ENCODE results near the gene CTNNA2. TPM values are rescaled to one million over a fixed set of nuclear protein-coding genes. Genes with fewer than 3 reads are reported as not detected.

CTNNA2 gene
- total RNA-seq, 1 donor from 2014 or later = 0.13 TPM

DNA sequence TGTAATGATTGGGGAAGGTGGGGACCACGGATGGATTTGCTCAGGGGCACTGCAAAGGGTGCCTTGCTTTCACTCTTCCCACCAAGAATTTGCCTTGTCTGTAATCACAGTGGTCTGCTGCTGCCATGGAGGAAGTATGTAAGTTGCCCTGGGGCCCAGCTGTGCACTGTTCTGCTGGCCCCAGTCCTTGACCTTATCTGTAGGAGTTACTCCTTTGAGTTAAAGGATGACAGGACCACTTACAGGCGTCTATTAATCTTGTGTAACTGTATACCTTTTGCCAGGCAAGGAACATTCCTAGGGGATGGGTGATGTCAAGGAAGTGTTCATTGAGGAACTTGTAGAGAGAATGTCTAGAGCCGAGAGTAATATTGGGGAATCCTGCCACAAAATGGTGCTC, 1004.5 kb downstream of the CTNNA2 start:
- DNase-seq (ENCODE audit: low spot score) = no peak
- intact Hi-C loops (cut with DNase I) = no loop called here

GRCh38 chr2:80519121-80519643, 1006.3 kb downstream of the CTNNA2 start:
- no peak for DNase-seq (ENCODE audit: low spot score)
- intact Hi-C loops (cut with DNase I) = no loop called here

- no peak for DNase-seq (ENCODE audit: low spot score)
- intact Hi-C loops (cut with DNase I) = no loop called here
These were observed 1006.9 kb downstream of the CTNNA2 start for GRCh38 chr2:80519699-80520291.

DNA sequence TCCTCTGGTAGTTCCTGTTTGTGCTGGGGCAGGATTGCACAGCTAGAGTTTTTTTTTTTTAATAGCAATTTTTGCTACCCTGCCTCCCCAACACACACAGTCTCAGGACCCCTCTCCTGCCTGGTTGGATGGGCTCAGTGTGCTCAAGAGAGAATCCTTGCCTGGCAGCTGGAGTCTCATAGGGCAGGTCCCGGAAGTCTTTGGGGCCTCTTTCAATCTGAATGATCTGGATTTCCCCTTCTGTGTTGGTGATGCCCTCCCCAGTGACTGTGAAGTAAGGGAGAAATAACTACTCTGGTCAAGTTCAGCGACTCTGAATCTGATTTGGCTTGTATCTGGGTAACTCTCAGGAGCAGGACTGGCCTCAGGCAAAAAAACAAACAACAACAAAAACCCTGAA, 1012.3 kb downstream of the CTNNA2 start:
- intact Hi-C loops (cut with DNase I) = no loop called here
- DNase-seq (ENCODE audit: low spot score) = no peak

- intact Hi-C loops (cut with DNase I) = no loop called here
These were observed 1014.3 kb downstream of the CTNNA2 start for GRCh38 chr2:80527119-80527518.

DNA sequence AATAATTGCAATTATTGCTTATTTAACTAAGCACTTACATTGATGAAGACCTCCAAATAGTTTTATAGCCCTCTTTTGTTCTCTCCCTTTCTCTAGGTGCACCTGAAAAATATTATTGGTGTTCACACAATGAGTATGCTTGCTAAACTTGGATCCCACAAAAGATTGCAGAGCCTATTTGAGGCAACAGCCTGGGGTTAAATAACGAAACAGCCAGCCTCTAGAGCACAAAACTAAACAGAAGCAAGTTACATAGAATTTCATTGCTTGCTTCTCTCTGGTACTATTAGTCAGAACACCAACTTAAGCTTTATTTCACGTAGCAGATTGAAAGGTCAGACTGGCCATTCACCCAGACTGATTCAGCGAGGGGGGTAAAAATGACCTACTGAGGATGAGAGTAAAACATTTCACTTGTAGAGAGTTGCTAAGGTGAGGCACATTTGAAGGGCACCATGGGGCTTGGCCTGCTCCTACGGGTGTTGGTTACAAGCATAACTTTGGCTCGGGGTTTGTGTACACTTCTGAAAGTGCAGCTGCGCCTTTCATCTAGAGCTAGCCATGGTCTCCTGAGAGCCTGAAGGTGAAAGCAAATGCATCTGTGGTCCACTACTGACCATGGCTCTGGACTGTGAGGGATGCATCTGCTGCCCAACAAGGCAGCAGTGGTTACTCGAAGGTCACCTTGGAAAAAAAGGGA, 1016.8 kb downstream of the CTNNA2 start:
- intact Hi-C loops (cut with DNase I) = no loop called here
- DNase-seq (ENCODE audit: low spot score) = no peak

More at GRCh38 chr2:80527119-80527518, 1014.3 kb downstream of the CTNNA2 start:
- DNase-seq (ENCODE audit: low spot score) = no peak

DNA sequence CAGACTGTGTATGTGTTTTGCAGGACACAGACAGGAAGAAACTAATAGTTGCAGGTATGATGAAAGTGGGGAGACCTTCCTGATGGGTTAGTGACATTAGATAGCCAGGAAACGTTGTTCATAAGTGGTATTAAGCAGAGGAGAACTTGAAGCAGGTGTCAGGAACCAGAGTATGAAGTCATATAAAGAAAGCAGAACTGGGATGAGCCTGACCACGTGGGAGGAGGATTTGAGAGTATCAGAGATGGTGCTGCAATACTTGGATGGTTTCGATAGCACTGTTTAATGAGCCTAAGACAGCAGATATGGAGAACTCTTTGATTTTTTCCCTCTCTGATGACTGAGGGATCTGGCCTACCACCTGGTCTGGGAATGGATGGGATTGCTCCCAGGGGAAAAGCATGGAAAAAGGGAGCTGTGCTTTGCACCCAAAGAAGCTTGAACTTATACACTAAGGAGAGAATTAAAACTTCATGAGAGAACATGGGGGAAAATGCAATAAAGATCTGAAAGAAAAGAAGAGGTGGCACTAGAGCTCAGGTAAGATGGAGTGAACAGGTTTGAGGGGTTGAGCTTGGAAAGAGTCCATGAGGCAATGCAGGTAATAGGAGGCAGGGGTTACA, 1017.7 kb downstream of the CTNNA2 start:
- DNase-seq (ENCODE audit: low spot score) = no peak
- intact Hi-C loops (cut with DNase I) = no loop called here

- DNase-seq (ENCODE audit: low spot score) = no peak
- intact Hi-C loops (cut with DNase I) = no loop called here
These were observed 1018.5 kb downstream of the CTNNA2 start for GRCh38 chr2:80531319-80531718.

GRCh38 chr2:80545420-80546210, 1032.8 kb downstream of the CTNNA2 start:
- DNase-seq (ENCODE audit: low spot score) = no peak
- intact Hi-C loops (cut with DNase I) = no loop called here

DNA sequence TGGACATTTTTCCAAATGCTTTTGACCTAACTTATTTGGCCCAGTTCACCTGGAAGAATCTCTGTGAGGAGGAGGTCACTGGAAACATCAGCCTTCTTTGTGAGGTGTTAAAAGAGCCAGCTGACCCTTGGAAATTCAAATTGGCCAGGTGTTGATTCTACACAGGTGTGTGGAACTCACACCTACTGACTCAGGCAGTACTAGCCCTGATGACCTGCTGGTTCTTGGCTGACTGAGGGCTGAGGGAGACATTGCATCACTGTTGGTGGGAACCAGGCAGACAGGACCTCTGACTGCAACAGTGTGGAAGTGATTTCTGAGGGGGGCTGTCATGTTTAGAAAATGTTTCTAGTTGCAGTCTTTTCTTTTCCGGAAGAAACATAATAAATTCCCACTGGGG, 1033.9 kb downstream of the CTNNA2 start:
- DNase-seq (ENCODE audit: low spot score) = no peak
- intact Hi-C loops (cut with DNase I) = no loop called here

DNA sequence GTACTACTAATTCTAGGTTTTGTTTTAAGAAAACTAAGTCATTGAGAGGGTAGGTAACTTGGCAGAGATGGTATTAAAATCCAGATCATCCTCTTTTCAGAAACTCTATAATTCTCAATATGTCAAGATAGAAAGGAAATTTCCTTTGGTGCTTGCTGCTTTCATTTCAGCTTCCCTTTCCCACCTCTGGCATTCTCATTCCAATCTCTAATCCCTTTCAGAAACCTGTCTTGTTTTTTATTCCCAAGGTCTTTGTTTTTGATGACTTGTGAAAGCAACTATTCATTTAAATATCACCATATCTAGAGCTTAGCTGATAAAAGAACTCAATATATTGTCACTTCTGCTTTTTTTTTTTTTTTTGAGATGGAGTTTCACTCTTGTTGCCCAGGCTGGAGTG, 1034.5 kb downstream of the CTNNA2 start:
- intact Hi-C loops (cut with DNase I) = no loop called here
- DNase-seq (ENCODE audit: low spot score) = no peak

- DNase-seq (ENCODE audit: low spot score) = peak; percentile 82
- intact Hi-C loops (cut with DNase I) = no loop called here
These were observed 1035.6 kb downstream of the CTNNA2 start for GRCh38 chr2:80548469-80548868.

DNA sequence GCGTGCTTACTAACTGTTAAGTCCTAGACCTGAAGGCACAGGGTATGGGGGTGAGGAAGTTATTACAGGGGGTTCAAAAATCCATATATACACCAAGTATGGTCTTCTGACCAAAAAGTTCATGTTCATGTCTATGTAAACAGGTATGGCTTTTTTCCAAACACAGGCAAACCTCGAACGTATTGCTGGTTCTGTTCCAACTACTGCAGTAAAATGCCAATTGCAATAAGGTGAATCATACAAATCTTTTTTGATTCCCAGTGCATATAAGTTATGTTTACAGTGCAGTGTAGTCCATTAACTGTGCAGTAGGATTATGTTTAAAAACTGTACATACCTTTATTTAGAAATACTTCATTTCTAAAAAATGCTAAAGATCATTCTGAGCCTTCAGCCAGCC, 1037.0 kb downstream of the CTNNA2 start:
- no peak for DNase-seq (ENCODE audit: low spot score)
- intact Hi-C loops (cut with DNase I) = no loop called here

- intact Hi-C loops (cut with DNase I) = no loop called here
- DNase-seq (ENCODE audit: low spot score) = no peak
These were observed 1047.5 kb downstream of the CTNNA2 start for GRCh38 chr2:80560326-80560725.

GRCh38 chr2:80568011-80568410, 1055.2 kb downstream of the CTNNA2 start:
- intact Hi-C loops (cut with DNase I) = no loop called here
- no peak for DNase-seq (ENCODE audit: low spot score)

DNA sequence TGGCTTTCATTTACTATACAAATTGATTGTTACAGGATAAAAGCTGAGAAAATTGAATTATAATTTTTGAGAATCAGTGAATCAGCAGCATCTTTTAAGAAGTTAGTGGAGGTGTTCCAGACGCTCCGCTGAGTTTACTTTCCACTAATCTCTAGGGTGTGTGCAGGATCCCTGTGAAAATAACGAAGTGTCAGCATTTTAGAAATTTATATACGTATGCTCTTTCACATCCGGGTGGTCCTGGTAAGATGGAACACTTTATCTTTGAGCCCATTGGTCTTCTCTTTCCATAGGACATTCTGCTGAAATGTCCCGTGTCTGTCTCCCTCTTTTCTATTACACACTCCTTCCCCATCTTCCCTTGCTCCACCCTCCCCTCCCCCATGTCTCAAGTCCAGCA, 1060.3 kb downstream of the CTNNA2 start:
- DNase-seq (ENCODE audit: low spot score) = no peak
- intact Hi-C loops (cut with DNase I) = no loop called here

- DNase-seq (ENCODE audit: low spot score) = no peak
- intact Hi-C loops (cut with DNase I) = no loop called here
These were observed 1061.1 kb downstream of the CTNNA2 start for GRCh38 chr2:80573950-80574349.

DNA sequence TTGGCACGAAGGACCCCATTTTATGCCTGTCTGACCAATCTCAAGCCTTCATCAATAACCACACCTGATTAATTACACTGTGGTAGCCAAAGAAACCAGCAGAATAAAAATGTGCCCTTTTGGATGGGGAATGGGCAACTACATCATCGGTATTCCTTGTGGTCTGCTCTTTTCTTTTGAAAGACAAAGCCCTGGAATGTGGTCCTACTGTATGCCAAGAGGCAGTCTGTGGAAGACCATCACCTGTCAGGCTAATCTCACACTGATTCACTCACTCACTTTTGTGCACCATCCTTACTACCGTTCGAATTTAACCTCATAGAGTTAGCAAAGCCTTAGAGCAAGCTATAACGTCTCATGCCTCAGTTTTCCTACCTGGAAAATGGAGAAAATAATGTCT, 1066.9 kb downstream of the CTNNA2 start:
- intact Hi-C loops (cut with DNase I) = no loop called here
- DNase-seq (ENCODE audit: low spot score) = no peak

DNA sequence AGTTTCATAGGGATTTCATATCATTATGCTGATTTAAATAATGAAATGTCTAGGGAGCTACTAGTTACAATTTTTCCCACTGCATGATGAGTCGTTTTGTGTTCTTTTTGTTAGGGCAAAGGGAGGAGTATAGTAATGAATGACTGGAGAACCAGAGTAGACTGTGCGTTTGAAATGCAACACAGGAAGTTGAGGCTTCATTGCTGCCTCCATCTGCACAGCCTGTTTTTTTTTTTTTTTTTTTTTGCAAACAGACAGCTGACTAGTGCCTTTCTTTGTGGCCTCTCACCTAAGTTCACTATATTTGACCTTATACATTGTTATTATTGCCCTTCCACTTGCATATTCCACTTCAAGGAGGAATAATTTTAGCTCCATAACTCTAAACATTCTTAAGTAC, 1078.4 kb downstream of the CTNNA2 start:
- no peak for DNase-seq (ENCODE audit: low spot score)
- intact Hi-C loops (cut with DNase I) = no loop called here

GRCh38 chr2:80592106-80592505, 1079.3 kb downstream of the CTNNA2 start:
- intact Hi-C loops (cut with DNase I) = no loop called here
- no peak for DNase-seq (ENCODE audit: low spot score)
